AG08395 (cell line): Measurements from ENCODE around the gene CDKN2C.
A peak's percentile ranks its signal among the peaks of the same experiment; 100 is the strongest.
"Not testable (repeated sequence)": the region's sequence is repeated elsewhere in the genome, so short reads cannot be mapped to it uniquely, and the experiment has no call there.

Experiments used
- DNase-seq: peaks from one replicate; pipeline ENCODE4 v3.0.0; 2012; ENCODE audit warnings: mixed read lengths, low spot score

CDKN2C gene

GRCh38 chr1:50969611-50970508 lies at the start of gene CDKN2C:
TSS of gene CDKN2C (plus strand) at chr1:50970245. CDS start at chr1:50970369, 124 bp downstream.
- peak; percentile 72 for DNase-seq

- DNase-seq, result no peak
Measured at GRCh38 chr1:50920409-50920808, 49.6 kb upstream of the CDKN2C start.

GRCh38 chr1:50921029-50921428 lies 49.0 kb upstream of the CDKN2C start:
- no peak for DNase-seq

- no peak for DNase-seq
Measured at GRCh38 chr1:50923564-50923963, 46.5 kb upstream of the CDKN2C start.

GRCh38 chr1:50929376-50929958 lies 40.6 kb upstream of the CDKN2C start:
- peak; percentile 36 for DNase-seq

GRCh38 chr1:50930193-50930592 lies 39.9 kb upstream of the CDKN2C start:
- no peak for DNase-seq

- no peak for DNase-seq
Measured at GRCh38 chr1:50930965-50931737, 38.9 kb upstream of the CDKN2C start.

- DNase-seq, result not testable (repeated sequence)
Measured at GRCh38 chr1:50932043-50932442, 38.0 kb upstream of the CDKN2C start.

- DNase-seq, result not testable (repeated sequence)
Measured at GRCh38 chr1:50933770-50934169, 36.3 kb upstream of the CDKN2C start.

GRCh38 chr1:50934838-50935237 lies 35.2 kb upstream of the CDKN2C start:
- no peak for DNase-seq

- not testable (repeated sequence) for DNase-seq
Measured at GRCh38 chr1:50935276-50935675, 34.8 kb upstream of the CDKN2C start.

GRCh38 chr1:50936321-50936720 lies 33.7 kb upstream of the CDKN2C start:
- no peak for DNase-seq

- no peak for DNase-seq
Measured at GRCh38 chr1:50940291-50940690, 29.8 kb upstream of the CDKN2C start.

- DNase-seq, result no peak
Measured at GRCh38 chr1:50942334-50942733, 27.7 kb upstream of the CDKN2C start.

GRCh38 chr1:50949286-50949982 lies 20.6 kb upstream of the CDKN2C start:
- no peak for DNase-seq

GRCh38 chr1:50950396-50950795 lies 19.6 kb upstream of the CDKN2C start:
- DNase-seq, result no peak

- not testable (repeated sequence) for DNase-seq
Measured at GRCh38 chr1:50952566-50952965, 17.5 kb upstream of the CDKN2C start.

- no peak for DNase-seq
Measured at GRCh38 chr1:50955116-50955515, 14.9 kb upstream of the CDKN2C start.

GRCh38 chr1:50959303-50959912 lies 10.6 kb upstream of the CDKN2C start:
- peak; percentile 39 for DNase-seq

GRCh38 chr1:50959913-50960844 lies 9.9 kb upstream of the CDKN2C start, which contains the start of gene FAF1:
TSS of gene FAF1 (minus strand) at chr1:50960267. CDS start at chr1:50959811, 456 bp downstream.
- peak; percentile 97 for DNase-seq
